DLD1 (cell line): Measurements from ENCODE around the gene CT47A1.
"Not testable (repeated sequence)": the region's sequence is repeated elsewhere in the genome, so short reads cannot be mapped to it uniquely, and the experiment has no call there.

ENCODE experiments used
- in situ Hi-C: cut with HindIII; loops from 2 replicates; pipeline ENCODE4 v1.10.0; 2017; ENCODE audit warnings: low sequenced_read_pairs

The CT47A1 gene

DNA sequence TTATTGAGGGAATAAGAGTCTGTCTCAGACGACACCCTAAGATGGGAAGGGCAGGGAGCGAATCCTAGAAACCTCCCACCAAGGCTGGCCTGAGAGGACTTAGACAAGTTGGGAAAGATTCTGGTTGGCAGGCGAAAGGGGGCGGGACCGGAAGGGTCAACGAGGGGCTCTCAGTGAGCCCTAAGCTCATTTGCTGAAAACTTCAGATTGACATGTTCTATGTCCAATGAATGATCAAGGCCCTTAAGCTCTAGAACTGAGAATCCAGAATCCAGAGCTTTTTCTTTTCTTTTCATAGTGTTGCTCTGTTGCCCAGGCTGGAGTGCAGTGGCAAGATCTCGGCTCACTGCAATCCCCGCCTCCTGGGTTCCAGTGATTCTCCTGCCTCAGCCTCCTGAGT, at the start of gene CT47A1:
Gene CT47A1, minus strand, starts transcription at position 101 of the 400 bp plus-strand sequence. CDS start 231 bp downstream, outside the sequence.
- in situ Hi-C loops, result not testable (repeated sequence)

DNA sequence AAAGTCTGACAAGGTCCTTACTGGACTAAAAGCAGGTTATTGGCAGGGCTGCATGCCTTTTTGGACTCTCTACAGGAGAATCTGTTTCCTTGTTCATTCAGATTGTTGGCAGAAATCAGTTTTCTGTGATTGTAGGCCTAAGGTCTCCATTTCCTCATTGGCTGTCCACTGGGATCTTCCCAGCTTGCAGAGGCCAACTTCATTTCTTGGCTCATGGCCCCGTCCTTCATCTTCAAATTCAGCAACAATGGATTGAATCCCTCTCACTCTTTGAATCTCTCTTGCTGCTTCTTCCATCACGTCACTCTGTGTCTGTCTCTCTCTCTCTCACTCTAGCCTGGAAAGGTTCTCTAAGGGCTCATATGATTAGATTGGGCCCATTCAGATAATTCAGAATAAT, 47.0 kb upstream of the CT47A1 start:
- in situ Hi-C loops, result no loop called here

DNA sequence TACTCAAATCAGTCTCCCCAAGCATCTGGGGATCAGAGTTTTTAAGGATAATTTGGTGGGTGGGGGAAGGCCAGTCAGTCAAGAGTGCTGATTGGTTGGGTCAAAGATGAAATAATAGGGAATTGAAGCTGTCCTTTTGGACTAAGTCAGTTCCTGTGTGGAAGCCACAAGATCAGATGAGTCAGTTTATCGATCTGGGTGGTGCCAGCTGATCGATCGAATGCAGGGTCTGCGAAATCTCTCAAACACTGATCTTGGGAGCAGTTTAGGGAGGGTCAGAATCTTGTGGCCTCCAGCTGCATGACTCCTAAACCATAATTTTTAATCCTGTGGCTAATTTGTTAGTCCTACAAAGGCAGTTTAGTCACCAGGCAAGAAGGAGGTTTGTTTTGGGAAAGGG, 44.5 kb upstream of the CT47A1 start:
- in situ Hi-C loops, result no loop called here

GRCh38 chrX:121028419-121028818, 42.9 kb upstream of the CT47A1 start:
- in situ Hi-C loops, result no loop called here

DNA sequence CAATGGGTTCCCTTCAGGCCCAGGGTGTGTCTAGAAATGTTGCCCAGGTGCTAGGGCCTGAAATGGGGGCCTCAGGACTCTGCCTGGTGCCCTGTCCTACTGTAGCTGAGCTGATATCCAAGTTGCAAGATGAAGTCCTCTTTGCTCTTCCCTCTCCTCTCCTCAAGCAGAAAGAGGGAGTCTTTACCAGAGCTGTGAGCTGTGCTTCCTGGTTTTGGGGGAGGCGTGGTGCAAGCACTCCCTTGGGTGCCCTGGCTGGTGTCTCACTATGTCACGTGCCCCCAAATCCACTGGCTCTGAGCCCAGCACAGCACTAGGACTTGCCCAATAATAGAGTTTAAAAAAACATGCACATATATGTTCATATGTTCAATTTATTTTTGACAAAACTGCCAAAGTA, 29.3 kb upstream of the CT47A1 start:
- in situ Hi-C loops, result no loop called here

- in situ Hi-C loops, result no loop called here
Observed at GRCh38 chrX:121013897-121014455, 28.4 kb upstream of the CT47A1 start.

- in situ Hi-C loops, result no loop called here
Observed at GRCh38 chrX:121011254-121011653, 25.7 kb upstream of the CT47A1 start.

- in situ Hi-C loops, result no loop called here
Observed at GRCh38 chrX:121010218-121010617, 24.7 kb upstream of the CT47A1 start.

GRCh38 chrX:121009764-121010163, 24.2 kb upstream of the CT47A1 start:
- in situ Hi-C loops, result no loop called here

DNA sequence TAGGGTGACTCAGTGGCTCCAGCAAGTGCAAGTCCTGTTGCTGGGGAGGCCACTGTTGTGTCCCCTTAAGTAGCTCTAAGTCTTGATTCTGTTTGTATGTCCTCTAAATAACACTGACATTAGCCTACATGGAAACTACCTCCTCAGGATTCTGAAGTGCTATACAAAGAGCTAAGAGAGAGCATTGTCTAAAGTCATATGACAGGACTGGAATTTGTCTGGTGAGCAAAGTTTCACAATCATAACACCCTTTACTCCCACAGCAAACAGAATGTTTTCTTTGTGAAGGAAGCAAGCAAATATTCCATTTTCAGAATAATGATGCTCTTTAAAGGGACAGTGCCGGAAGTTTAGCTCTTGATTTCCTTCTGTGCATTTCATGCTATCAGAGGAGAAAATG, 23.4 kb upstream of the CT47A1 start:
- in situ Hi-C loops, result no loop called here

GRCh38 chrX:121000589-121000988, 15.0 kb upstream of the CT47A1 start:
- in situ Hi-C loops, result no loop called here

DNA sequence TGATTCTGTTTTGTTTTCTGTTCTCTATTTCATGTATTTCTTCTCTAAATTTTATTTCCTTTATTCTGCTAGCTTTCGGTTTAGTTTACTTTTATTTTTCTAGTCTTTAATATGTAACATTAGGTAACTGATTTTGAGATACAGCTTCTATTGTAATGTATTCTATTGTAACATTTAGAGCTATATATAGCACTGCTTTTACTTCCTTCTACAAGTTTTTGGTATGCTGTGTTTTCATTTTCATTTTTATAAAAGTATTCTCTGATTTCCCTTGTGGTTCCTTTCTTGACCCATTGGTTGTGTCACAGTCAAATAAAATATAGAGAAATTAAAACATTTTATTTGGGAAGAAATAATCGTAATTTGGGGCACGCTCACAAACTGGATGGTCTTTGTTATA, 13.9 kb upstream of the CT47A1 start:
- in situ Hi-C loops, result no loop called here

GRCh38 chrX:120956500-120956899, 29.1 kb downstream of the CT47A1 start, which contains the start of gene CT47A7:
Gene CT47A7, minus strand, starts transcription at chrX:120956600. Its CDS starts 255 bp downstream, at chrX:120956345.
- in situ Hi-C loops, result not testable (repeated sequence)
